ENCODE results near the gene USP6. TPM values are rescaled to one million over a fixed set of nuclear protein-coding genes. Genes with fewer than 3 reads are reported as not detected.

USP6 gene
- total RNA-seq, 2 experiments from 2014 or later: 0.07 TPM; not detected in 1

DNA sequence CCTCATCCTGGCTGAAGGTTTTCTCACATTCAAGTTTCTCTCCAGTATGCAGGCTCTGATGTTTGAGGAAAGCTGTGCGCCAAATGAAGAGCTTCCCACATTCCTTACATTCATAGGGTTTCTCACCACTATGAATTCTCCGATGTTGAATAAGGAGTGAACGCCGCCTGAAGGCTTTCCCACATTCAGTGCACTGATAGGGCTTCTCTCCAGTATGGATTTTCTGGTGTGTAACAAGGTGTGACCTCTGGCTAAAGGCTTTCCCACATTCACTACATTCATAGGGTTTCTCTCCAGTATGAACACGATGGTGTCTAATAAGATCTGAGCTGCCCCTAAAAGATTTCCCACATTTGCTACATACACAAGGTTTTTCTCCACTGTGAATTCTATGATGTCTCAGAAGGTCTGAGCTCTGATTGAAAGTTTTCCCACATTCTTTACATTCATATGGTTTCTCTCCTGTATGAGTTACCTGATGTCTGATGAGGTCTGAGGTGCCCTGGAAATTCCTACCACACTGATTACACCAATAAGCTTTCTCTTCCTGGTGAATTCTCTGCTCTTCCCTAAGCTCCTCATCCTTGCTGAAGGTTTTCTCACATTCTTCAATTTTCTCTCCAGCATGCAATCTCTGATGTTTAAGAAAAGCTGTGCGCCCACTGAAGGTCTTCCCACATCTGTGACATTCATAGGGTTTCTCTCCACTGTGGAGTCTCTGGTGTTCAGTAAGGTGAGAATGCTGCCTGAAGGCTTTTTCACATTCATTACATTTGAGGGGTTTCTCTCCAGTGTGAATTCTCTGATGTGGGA lies 67.0 kb downstream of the USP6 start:
- Mint-ChIP-seq H3K4me3 (no peak overlapping the region), H3K27ac (no peak overlapping the region), H3K36me3 (ENCODE audit: low read depth) (peaks cover 81% of the 10 kb centered on the region), H3K4me1 (no peaks in the 10 kb centered on the region), H3K9me3 (ENCODE audit: low read depth) (peaks cover 56% of the 10 kb centered on the region), H3K27me3 (no peaks in the 10 kb centered on the region)
- no peak for ATAC-seq
- intact Hi-C loops (cut with DNase I, micrococcal nuclease): loop anchor here (2.0 to 10.0 kb wide), 2 partner anchors 88 to 90 kb away; no protein-coding TSS in a partner anchor
- ChIA-PET CTCF (no interaction called here), POLR2A (no interaction called here)
- no peak for DNase-seq

DNA sequence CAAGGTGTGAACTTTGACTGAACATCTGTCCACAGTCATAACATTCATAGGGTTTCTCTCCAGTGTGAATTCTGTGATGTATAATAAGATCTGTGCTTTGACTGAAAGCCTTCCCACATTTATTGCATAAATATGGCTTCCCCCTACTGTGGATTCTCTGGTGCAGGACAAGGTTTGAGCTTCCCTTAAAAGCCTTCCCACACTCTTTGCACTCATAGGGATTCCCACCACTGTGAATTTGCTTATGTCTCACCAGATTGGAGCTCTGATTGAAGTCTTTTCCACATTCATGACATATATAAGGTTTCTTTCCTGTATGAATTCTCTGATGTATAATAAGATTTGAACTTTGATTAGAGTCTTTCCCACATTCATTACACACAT lies 67.6 kb downstream of the USP6 start:
- H3K4me3 Mint-ChIP-seq: no peak overlapping the region

DNA sequence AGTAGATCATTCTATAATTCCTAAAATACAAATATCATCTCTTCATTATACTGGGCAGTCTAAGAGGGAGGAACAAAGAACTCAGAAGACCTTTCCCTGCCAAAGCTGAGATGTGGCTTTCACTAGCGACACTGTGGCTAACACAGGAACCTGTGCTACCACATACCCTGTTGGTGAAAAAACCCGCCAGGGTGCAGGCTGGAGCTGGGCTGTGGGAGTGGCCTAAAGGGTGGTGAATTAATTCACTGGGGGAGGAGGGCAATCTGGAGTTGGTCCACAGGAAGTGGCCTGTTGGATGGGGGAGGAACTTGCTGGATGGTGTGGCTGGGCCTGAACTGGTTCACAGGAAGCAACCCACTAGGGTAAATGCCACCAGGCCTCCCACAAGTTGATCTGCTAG lies 68.5 kb downstream of the USP6 start:
- Mint-ChIP-seq H3K4me1 (no peaks in the 10 kb centered on the region), H3K36me3 (ENCODE audit: low read depth) (peaks cover 86% of the 10 kb centered on the region), H3K27ac (no peak overlapping the region), H3K9me3 (ENCODE audit: low read depth) (peaks cover 56% of the 10 kb centered on the region), H3K4me3 (no peak overlapping the region), H3K27me3 (no peaks in the 10 kb centered on the region)
- intact Hi-C loops (cut with DNase I, micrococcal nuclease): loop anchor here in 1 of 2 experiments (10.0 kb wide), 1 partner anchor 89 kb away; no protein-coding TSS in a partner anchor
- DNase-seq (no peak), ATAC-seq (no peak)
- CTCF ChIA-PET: no interaction called here
- POLR2A ChIA-PET: no interaction called here

More for the DNA sequence above, 67.6 kb downstream of the USP6 start:
- DNase-seq: no peak
- H3K36me3 Mint-ChIP-seq (ENCODE audit: low read depth): peaks cover 87% of the 10 kb centered on the region
- intact Hi-C loops (cut with DNase I, micrococcal nuclease): loop anchor here (2.0 to 10.0 kb wide), 2 partner anchors 89 to 91 kb away; no protein-coding TSS in a partner anchor
- H3K4me1 Mint-ChIP-seq: no peaks in the 10 kb centered on the region
- no peak overlapping the region for H3K27ac Mint-ChIP-seq
- H3K27me3 Mint-ChIP-seq: no peaks in the 10 kb centered on the region
- POLR2A ChIA-PET: no interaction called here
- no peak for ATAC-seq
- CTCF ChIA-PET: no interaction called here
- H3K9me3 Mint-ChIP-seq (ENCODE audit: low read depth): peaks cover 57% of the 10 kb centered on the region

DNA sequence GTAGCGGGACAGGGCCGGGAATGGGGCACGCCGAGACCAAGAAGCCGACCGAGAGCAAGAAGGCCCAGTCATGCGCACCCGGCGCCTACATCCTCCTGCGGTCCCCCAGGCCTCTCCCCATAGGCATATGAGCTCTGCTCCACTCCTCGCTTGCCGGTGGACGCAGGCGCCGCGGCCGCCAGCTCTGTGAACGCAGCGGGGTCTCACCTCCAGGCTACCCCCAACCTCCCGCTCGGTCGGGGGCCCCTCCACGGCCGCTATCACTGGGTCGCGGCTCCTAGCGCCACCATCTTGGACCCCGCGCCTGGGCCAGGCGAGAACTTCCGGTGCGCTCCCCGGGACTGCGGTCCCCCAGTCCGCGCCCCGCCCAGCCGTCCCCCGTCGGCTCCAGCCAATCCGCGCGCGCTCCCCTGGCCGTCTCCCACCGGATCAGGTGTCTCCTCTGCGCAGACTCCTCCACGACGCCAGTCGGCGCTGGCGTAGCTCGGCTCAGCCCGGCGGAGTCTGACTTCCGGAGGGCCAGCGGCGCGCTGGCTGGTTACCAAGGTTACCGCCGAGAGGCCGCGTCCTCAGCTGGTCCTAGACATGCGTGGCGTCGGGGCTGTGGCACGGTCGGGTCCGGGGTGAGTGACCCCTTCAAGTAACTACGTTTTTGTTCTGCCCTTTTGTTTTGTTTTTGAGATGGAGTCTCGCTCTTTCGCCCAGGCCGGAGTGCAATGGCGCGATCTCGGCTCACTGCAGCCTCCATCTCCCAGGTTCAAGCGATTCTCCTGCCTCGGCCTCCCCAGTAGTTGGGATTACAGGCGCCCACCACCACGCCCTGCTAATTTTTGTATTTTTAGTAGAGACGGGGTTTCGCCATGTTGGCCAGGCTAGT lies 75.9 kb downstream of the USP6 start, which contains the start of gene ZNF594:
TSS of gene ZNF594 (minus strand) at position 328 of the 877 bp plus-strand sequence. CDS start 7,612 bp downstream, outside the sequence.
- peak; percentile 99 for DNase-seq
- ChIA-PET CTCF (interaction anchor here (0.6 to 2.1 kb wide), 7 partner anchors 21 to 1458 kb away, joined by 3 to 6 read pairs (median 3); partner anchors contain the start of gene C1QBP), POLR2A (interaction anchor here (0.6 to 1.4 kb wide), 3 partner anchors 10 to 294 kb away, joined by 3 to 6 read pairs (median 3); partner anchors contain the start of genes DERL2 and MIS12)
- Mint-ChIP-seq H3K27me3 (no peaks in the 10 kb centered on the region), H3K27ac (peak within 1 kb of the TSS; percentile 88), H3K9me3 (ENCODE audit: low read depth) (peaks cover 17% of the 10 kb centered on the region), H3K4me3 (peak within 1 kb of the TSS; percentile 94), H3K36me3 (ENCODE audit: low read depth) (peaks cover 40% of the 10 kb centered on the region), H3K4me1 (peaks cover 27% of the 10 kb centered on the region)
- intact Hi-C loops (cut with DNase I, micrococcal nuclease): loop anchor here (1.0 to 10.0 kb wide), 12 partner anchors 80 to 1251 kb away; partner anchors contain the start of genes C1QBP (in 2 of the 2), ANKFY1 (in 1 of the 2), DERL2 (in 1 of the 2) and DHX33 (in 1 of the 2)
- ATAC-seq: peak; percentile 100

DNA sequence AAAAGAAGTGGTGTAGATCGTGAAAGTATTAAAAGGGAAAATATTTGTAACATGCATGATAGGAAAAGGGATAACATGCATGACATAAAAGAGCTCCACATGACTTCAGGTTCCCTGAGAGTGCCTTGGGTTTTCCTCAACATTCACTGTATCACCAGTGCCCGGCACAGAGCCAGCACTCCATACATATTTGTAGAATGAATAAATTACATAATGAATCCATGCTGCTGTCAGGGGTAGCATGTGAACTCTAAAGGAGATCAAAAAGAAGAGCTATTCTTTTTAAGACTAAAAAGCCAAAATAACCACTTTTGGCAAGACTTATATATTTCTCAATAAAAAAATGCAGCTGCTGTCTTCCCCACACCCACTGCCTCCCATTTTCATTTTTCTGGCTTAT lies 78.5 kb downstream of the USP6 start:
- peaks cover 27% of the 10 kb centered on the region for H3K4me1 Mint-ChIP-seq
- H3K27ac Mint-ChIP-seq: no peak overlapping the region
- peaks cover 21% of the 10 kb centered on the region for H3K36me3 Mint-ChIP-seq (ENCODE audit: low read depth)
- DNase-seq (no peak), ATAC-seq (no peak)
- H3K4me3 Mint-ChIP-seq: no peak overlapping the region
- H3K27me3 Mint-ChIP-seq: no peaks in the 10 kb centered on the region
- CTCF ChIA-PET: interaction anchor here (0.9 kb wide), 1 partner anchor 221 kb away, joined by 4 read pairs; no protein-coding TSS in a partner anchor
- intact Hi-C loops (cut with DNase I, micrococcal nuclease): loop anchor here (5.0 to 10.0 kb wide), 6 partner anchors 110 to 1248 kb away; partner anchors contain the start of genes ANKFY1 (in 1 of the 2), C1QBP (in 1 of the 2), PFN1 (in 1 of the 2) and PIMREG (in 1 of the 2)
- H3K9me3 Mint-ChIP-seq (ENCODE audit: low read depth): peaks cover 9% of the 10 kb centered on the region
- POLR2A ChIA-PET: no interaction called here

DNA sequence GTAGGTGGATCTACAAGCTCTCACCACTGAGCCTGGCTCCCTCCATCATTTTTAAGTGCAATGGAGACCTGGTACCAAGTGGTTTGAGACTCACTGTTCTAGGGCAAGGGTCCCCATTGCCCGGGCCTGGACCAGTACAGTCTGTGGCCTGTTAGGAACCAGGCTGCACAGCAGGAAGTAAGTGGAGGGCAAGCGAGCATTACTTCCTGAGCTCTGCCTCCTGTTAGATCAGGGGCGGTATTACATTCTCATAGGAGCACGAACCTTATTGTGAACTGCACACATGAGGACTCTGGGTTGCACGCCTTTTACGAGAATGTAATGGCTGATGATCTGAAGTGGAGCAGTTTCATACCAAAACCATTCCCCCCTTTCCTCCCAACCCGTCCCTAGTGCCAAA lies 82.6 kb downstream of the USP6 start:
- ChIA-PET POLR2A (no interaction called here), CTCF (interaction anchor here (0.7 to 1.3 kb wide), 3 partner anchors 18 to 205 kb away, joined by 3 to 5 read pairs (median 3); no protein-coding TSS in a partner anchor)
- Mint-ChIP-seq H3K9me3 (ENCODE audit: low read depth) (no peaks in the 10 kb centered on the region), H3K27me3 (no peaks in the 10 kb centered on the region), H3K36me3 (ENCODE audit: low read depth) (no peaks in the 10 kb centered on the region), H3K4me1 (no peaks in the 10 kb centered on the region), H3K27ac (no peak overlapping the region), H3K4me3 (no peak overlapping the region)
- ATAC-seq (no peak), DNase-seq (no peak)
- intact Hi-C loops (cut with DNase I, micrococcal nuclease): loop anchor here (10.0 kb wide), 2 partner anchors 106 to 254 kb away; partner anchors contain the start of genes PFN1 (in 1 of the 2), RNF167 (in 1 of the 2) and SLC25A11 (in 1 of the 2)

DNA sequence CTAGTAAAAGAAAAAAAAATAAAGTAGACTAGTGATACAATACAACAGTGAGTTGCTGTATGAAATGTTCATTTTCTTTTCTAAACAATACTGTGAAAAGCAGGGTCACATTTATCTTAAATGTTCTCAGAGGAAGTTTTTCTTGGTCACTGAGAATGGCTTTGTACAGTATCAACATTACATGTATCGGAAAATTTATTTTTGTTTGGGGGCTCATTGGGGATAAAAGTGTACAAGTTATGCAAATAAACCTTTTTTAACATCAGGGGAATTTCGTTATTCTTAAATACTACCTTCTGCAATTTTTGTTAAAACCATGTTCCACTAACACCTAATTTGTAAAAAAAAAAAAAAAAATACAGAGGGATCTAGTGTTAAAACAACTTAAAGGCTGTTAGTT lies 84.5 kb downstream of the USP6 start:
- Mint-ChIP-seq H3K4me3 (no peak overlapping the region), H3K4me1 (peaks cover 5% of the 10 kb centered on the region), H3K27ac (no peak overlapping the region), H3K9me3 (ENCODE audit: low read depth) (peaks cover 2% of the 10 kb centered on the region), H3K27me3 (no peaks in the 10 kb centered on the region), H3K36me3 (ENCODE audit: low read depth) (peaks cover 4% of the 10 kb centered on the region)
- ATAC-seq: no peak
- intact Hi-C loops (cut with DNase I, micrococcal nuclease): no loop called here
- DNase-seq: no peak
- CTCF ChIA-PET: no interaction called here
- POLR2A ChIA-PET: no interaction called here

DNA sequence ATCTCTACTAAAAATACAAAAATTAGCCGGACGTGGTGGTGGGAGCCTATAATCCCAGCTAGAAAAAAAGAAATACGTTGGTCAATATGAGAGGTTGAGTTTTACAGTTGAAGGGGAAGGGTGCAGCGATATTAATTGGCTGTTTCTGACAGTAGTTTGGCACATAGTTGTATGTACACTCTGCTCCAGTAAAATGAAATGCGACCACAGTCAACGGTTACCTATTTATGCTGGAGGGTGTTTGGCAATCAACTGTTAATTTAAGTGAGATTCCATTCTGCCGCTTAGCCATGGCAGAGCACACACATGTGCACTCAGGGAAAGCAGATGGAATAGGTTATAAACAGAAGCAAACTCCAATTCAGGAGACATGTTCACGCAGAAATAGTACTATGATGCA lies 85.2 kb downstream of the USP6 start:
- no peak overlapping the region for H3K4me3 Mint-ChIP-seq
- peaks cover 4% of the 10 kb centered on the region for H3K36me3 Mint-ChIP-seq (ENCODE audit: low read depth)
- POLR2A ChIA-PET: interaction anchor here (0.6 kb wide), 1 partner anchor 190 kb away, joined by 3 read pairs; no protein-coding TSS in a partner anchor
- peaks cover 5% of the 10 kb centered on the region for H3K4me1 Mint-ChIP-seq
- CTCF ChIA-PET: no interaction called here
- H3K9me3 Mint-ChIP-seq (ENCODE audit: low read depth): peaks cover 2% of the 10 kb centered on the region
- DNase-seq (no peak), ATAC-seq (no peak)
- H3K27me3 Mint-ChIP-seq: no peaks in the 10 kb centered on the region
- H3K27ac Mint-ChIP-seq: no peak overlapping the region
- intact Hi-C loops (cut with DNase I, micrococcal nuclease): no loop called here

DNA sequence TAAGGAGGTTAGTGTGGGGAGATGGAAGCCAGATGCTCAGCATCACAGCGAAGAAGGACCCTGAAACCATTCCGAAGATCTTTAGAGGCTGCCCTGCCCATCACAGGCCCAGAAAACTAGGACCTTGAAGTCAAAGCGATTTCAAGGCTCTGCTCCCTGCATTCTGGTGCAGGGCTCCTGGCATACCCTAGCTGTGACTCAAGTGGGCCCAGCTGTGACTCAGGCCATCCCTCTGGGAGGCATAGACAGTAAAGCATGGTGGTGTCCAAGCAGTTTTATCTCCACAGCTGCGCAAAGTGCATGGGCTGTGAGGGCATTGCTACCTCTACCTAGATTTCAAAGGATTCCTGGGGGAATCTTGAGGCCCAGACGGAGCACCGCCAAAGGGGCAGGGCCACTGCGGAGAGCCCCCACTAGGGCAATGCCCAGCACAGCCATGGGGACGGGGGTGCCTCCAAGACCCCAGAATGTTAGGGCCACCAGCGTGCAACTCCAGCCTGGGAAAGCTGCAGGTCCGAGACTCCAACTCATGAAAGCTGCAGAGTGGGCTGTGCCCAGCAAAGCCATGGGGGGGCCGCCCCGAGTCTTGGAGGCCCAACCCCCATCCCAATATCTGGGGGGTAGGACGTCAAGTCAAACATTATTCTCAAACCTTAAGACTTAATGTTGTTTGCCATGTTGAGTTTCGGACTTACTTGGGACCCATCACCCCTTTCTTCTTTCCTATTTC lies 87.5 kb downstream of the USP6 start:
- Mint-ChIP-seq H3K4me3 (no peak overlapping the region), H3K27ac (no peak overlapping the region), H3K27me3 (no peaks in the 10 kb centered on the region), H3K36me3 (ENCODE audit: low read depth) (peaks cover 4% of the 10 kb centered on the region), H3K4me1 (peaks cover 5% of the 10 kb centered on the region), H3K9me3 (ENCODE audit: low read depth) (peaks cover 2% of the 10 kb centered on the region)
- intact Hi-C loops (cut with DNase I, micrococcal nuclease): no loop called here
- DNase-seq: no peak
- CTCF ChIA-PET: interaction anchor here (1.1 kb wide), 1 partner anchor 201 kb away, joined by 3 read pairs; no protein-coding TSS in a partner anchor
- POLR2A ChIA-PET: no interaction called here
- no peak for ATAC-seq

DNA sequence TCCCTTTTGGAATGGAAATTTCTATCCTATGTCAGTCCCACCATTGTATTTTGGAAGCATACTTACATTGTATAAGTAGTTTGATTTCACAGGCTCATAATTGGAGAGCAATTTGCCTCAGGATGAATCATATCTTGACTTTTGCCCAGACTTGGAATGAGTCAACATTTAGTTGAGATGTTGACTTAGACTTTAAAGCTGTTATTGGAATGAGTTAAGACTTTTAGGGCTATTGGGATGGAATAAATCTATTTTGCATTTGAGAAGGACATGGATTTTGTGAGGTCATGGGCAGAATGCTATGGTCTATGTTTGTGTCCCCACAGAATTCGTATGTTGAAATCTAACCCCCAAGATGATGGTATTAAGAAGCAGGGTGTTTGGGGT lies 88.1 kb downstream of the USP6 start:
- CTCF ChIA-PET: no interaction called here
- no peak overlapping the region for H3K27ac Mint-ChIP-seq
- intact Hi-C loops (cut with DNase I, micrococcal nuclease): no loop called here
- ATAC-seq: peak; percentile 61
- peaks cover 4% of the 10 kb centered on the region for H3K36me3 Mint-ChIP-seq (ENCODE audit: low read depth)
- H3K27me3 Mint-ChIP-seq: no peaks in the 10 kb centered on the region
- POLR2A ChIA-PET: no interaction called here
- H3K4me3 Mint-ChIP-seq: no peak overlapping the region
- DNase-seq: no peak
- H3K4me1 Mint-ChIP-seq: peaks cover 5% of the 10 kb centered on the region
- peaks cover 2% of the 10 kb centered on the region for H3K9me3 Mint-ChIP-seq (ENCODE audit: low read depth)
